ENCODE data around the gene LCN10. TPM values are rescaled to one million over a fixed set of nuclear protein-coding genes. Genes with fewer than 3 reads are reported as not detected.

LCN10 gene
- total RNA-seq, 1 donor from 2014 or later: not detected

DNA sequence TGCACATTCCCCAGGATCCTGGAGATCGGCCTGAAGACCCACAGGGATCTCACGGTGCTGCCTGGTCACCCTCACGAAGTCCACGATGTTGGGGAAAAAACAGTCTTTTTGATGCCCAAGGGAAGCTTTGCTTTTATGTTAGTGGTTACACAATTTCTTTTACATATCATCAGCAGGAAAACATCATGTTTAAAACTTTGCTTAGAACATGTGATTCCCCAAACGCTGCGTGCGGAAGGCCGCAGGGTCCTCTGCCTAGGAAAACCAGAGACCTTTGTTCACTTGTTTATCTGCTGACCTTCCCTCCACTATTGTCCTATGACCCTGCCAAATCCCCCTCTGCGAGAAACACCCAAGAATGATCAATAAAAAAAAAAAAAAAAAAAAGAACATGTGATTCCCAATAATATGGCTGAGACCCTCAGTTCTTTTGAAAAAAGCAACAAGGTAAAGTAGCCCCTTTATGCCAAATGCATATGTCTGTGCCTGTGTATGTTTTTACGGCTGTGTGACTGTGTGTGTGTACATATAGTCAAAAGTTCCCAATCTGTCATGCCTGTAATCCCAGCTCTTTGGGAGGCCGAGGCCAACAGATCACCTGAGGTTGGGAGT, 44.0 kb downstream of the LCN10 start:
- DNase-seq: no peak

DNA sequence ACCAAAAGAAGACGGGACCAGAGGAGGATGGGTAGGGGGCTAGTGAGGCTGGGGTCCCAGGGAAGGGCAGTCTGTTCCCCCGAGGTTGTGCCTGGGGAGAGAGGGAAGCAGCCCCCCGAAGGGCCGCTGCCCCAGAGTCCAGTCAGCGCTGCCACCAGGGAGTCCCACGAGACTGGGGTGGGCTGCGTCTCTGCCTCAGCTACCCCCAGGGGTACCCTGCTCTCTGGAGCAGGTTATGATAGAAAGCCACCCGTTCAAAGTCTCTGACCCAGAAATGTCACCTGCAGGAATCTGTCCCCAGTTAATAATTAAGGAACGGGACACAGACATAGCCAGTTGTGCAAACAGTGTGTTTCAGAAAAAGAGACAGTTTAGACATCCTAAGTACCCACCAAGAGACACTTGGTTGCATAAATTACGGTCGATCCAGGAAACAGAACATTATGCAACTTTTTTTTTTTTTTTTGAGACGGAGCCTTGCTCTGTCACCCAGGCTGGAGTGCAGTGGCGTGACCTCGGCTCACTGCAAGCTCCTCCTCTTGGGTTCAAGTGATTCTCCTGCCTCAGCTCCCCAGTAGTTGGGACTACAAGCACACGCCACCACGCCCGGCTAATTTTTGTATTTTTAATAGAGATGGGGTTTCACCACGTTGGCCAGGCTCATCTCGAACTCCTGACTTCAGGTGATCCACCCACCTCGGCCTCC, 44.8 kb downstream of the LCN10 start:
- DNase-seq: no peak

DNA sequence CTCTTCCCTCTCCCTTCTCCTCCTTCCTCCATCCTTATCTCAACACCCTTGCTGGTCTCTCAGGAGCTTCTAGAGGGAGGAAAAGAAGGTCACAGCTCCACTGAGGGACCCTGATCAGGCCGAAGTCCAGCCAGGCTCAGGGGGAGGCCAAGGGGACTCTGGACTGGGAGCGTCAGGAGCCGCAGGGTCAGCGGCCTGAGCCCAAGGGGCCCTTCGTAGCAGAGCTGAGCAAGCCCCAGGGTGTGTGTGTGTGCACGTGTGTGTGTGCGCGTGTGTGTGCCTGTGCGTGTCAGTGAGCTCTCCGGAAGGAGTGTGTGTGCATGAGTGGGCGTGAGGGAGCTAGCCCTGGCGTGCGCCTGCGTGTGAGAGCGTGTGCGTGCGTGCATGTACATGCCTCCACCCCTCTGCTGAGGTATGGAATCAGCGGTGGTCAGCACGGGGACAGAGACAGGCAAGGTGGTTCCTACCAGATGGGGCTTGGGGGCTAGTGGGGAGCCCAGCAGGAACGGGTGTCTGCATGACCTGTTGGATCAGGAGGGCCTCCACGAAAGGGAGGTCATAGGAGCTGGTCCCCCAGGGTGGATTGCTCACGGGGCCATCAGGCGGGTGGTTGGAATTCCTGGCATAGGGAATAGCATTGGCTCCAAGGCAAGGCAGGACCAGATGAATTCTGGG, 45.5 kb downstream of the LCN10 start:
- no peak for DNase-seq

DNA sequence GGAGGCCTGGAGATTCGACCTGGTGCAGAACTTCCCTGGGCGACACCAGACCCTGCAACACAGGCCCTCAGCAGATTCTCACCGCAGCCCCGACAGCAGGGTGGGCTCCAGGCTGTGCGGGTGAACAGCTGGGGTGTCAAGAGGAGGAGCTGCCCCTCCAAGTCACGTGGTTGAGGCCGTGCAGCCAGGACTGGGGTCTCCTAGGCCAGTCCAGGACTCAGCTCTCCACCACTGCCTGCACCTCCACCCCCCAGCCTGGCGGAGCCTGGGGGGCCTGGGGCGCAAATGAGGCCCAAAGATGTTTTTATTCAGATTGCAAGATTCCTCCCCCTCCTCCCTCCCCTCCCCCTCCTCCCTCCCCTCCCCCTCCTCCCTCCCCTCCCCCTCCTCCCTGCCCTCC, 46.2 kb downstream of the LCN10 start:
- DNase-seq: no peak

DNA sequence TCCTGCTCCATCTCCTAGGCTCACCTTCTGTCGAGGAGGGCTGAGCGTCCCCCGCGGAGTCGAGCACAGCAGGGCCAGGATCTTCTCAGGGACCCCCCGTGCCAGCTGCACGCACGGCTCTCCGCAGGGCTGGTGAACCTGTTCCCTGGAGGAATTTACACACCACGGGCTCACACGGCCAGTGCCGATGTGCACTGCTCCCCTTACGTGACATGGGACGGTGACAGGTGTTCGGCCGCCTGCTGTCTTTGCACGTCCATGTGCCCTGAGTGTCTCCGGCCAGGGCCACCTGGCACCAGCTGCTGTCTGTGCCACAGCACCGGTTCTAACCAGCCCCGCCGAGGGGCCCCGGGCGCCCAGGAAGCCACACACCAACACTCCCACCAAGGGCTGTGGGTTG, 46.8 kb downstream of the LCN10 start:
- DNase-seq: no peak

DNA sequence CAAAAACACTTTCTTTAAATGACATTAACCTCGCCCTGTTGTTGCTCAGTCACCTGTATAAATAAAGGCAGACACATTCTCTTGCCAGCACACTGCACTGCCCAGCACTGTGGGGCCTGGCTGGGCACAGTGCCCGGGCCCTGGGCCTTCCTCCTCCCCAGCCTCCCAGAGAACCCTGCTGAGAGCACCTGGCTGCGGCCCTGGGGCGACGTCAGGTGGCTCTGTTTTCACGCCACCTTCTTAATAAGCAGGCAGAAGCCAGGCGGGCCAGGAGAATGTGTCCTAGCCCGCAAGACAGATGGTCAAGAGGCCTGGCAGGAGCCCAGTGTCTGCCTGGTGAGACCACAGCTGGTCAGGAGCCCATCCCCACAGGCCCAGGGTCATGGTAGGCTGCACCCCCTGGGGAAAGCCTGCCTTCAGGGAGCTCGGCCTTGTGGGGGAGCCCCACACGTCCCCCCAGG, 47.3 kb downstream of the LCN10 start:
- no peak for DNase-seq

DNA sequence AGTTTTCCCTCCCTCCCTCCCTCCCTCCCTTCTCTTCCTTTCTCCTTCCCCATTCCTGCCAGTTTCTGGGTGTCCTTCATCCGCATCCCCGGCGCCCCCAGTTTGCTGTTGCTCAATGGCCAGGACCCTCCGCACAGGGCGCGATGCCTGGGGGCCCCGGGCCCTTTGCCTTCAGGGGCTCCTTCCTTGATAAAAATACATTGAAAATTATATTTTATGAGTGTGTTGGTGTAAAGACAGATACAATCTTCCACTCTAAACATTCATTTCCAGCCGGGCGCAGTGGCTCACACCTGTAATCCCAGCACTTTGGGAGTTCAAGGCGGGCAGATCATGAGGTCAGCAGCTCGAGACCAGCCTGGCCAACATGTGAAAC, 47.9 kb downstream of the LCN10 start:
- DNase-seq: no peak

DNA sequence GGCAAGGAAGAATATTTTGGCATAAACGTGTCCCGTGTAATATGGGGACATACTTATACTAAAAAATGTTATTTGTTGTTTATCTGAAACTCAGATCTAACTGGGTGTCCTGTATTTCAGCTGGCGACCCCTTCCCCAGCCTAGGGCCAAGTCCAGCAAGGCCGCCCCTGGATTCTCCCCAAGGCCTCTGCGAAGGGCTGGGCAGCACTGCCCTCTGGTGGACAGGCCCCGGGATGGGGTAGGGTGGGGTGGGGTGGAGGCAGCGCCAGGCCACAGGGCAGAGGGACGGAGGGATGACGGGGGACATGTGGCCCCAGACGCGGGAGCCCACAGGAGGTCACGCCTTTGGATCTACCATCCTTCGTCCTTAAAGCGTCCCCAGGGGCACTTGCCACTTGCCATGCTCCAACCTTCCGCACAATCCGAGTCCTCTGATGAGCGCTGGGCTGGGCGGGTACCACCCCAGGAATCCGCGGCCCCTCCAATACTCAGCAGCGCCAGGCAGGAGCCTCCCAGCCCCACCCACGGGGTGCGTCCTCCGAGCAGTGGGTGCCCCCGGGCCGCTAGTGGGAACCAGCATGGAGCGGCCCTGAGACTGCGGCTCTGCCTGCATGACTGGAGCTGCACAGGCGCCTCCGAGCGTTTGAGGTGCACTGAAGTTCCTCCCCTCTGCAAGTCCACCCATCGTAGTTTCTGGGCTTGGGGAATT, 48.4 kb downstream of the LCN10 start:
- DNase-seq: no peak

DNA sequence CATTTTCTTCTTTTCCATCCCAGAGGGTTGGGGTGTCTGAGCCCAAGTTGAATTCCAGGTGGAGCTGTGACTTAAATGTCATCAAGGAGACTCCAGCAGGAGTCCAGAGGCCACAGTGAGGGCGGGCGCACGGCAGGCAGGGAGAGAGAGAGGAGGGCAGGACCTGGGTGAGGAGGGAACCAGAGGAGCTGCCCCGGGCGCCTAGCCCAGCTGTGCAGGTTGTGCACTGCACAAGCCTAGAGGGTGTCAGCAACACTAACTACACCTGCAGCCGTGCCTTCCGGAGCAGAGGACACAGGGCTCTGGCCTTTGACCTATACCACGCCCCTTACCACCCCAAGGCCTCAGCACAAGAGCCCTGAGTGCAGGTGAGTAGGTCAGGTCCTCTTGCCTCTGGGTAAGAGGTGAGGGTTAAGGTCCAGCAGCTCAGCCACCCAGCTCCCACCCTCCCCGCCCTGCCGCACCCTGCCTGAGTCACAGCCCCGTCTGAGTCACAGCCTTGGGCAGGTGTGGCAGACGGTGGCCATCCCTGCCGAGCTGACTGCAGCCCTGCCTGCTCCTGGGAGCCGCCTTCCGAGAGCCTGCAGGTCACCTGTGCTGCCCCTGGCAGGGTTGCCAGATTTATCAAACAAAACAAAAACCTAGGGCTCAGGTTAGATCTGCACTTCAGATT, 49.1 kb downstream of the LCN10 start:
- DNase-seq: no peak

DNA sequence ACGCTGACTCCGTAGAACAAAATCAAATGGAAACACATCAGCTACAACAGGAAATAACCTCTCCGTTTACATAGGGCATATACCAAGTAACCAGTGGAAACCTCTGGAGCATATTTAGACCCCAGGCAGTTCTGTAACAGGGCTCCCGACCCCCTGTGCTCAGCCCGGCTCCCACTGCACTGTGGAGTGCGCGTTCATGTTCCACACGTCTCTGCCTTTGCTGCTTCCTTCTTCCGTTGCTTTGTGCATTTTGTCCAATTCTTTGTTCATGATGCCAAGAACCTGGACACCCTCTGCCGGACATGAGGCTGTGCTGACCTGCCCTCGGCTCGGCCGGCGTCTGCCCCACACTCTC, 49.6 kb downstream of the LCN10 start:
- DNase-seq: no peak

DNA sequence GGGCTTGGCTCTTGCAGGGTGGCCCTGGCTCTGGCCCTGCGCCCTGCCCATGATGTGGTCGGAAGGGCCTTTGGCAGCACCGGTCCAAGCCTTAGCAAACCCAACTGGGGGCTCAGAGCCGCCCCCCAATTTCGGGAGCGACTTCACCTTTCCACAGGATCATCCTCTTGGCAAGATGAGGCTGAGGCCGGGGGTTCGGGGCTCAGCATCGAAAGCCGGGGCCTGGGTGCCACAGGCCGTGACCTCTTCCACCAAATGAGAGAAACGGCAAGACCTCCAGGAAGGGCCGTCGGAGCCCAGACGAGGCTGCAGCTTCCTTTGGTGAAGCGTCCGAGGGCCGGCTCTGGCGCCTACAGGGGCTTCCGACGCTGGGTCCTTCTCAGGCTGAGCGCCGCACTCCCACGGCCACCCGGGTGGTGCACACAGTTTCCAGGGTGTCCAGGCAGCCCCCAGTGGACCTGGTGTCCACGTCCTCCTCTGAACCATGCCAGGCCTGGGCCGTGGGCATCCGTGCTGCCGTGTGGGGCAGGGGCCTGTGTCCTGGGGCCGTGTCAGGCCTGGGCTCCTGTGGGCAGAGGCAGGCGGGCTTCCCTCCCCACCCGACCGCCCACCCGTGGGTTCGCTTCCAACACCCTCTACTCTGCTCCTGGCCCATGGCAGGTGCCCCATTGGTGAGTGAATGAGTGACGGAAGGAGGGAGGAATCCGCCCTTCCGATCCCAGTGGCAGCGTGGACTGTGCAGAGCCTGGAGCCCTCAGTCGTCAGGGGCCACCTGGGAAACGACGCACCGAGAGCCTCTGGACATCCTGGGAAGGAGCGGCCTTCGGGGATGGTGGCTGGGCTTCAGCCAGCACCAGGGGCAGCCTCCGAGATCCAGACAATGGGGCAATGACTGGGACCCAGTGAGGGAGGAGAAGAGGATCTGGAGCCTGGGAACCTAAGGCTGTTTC, 50.3 kb downstream of the LCN10 start:
- no peak for DNase-seq

DNA sequence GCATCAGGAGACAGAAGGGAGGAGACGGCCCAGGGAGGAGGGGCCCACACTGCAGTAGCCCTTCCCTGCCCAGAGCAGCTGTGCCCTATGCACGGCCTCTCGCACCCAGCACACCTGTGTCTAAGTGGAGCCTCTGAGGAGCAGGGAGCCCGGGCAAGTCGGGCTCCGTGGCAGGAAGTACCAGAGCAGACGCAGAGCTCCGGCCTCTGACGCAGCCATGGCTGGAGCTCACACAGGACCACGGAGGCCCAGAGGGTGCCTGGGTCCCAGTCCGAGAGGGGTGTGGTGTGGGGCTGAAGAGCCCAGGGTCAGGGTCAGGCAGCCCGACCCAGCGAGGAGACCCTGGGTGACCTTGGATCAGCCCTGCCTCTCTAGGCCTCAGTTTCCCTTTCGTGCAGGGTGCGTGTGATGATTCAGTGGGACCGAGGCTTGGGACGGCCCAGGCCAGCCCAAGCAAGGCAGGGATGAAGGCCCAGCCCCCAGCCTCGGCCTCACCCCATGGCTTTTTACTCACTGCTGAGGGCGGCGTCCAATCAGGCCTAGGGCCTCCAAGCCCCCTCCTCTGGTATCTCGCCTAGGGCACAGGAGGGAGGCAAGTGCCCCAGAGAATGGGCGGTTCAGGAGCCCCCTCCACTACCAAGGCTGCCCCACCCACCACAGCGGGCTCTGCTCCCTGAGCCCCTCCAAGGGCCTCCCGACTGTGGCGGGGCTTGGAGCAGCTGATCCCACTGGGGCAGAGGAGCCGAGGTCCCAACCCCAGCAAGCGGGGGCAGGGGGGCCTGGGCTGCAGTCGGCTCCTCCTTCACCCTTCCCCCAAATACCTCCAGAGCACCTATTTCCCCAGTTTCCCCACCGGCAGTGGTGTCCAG, 51.2 kb downstream of the LCN10 start:
- DNase-seq: no peak

DNA sequence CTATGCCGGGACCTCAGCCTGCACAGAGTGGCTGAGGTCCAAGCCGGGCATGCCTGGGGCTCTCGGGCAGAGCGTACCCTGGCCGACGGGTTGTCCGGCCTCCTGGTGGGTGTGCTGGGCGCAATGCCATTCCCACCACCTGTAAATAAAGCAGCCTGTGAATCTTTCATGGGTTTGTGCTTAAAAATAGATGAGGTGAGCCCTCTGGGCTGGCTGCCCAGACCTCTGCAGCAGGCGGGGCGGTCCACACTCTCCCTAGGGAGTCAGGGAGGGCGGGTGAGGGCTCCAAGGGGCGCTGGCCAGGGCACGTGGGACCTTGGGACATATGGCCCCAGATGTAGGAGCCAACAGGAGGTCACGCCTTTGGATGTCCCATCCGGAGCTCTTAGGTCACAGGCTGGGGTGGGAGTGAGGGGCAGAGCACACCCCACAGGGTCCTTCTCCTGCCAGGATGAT, 51.9 kb downstream of the LCN10 start:
- no peak for DNase-seq

DNA sequence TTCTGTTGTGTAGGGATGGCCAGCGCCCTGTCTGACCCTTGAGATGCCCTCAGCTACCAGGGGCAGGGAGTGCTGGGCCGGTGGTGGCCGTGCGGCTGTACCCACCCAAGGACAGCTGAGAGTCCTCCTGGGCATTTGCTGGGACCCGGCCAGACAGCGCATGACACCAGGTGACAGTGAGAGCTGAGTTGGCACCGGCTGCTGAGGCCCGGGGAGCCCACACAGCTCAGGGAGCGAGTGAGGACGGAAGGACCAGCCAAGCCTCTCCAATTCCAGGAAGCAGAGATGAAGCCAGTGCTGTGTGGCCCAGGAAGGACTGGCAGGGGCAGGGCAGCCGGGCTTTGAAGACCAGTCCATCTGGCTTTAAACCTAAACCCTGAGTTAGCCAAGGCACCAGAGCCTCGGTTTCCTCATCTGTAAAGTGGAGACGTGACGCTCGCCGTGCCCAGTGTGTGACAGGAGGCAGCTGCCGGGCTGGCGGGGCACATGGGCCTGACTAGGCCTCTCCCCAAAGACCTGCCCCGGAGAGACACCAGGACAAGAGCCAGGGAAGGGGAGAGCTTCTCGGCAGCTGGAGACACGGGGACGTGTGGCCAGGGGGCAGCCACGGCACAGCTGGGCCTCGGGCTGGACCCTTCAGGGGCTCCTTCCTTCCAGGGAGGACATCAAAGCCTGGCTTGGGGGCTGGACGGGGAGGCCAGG, 52.5 kb downstream of the LCN10 start:
- DNase-seq: no peak

DNA sequence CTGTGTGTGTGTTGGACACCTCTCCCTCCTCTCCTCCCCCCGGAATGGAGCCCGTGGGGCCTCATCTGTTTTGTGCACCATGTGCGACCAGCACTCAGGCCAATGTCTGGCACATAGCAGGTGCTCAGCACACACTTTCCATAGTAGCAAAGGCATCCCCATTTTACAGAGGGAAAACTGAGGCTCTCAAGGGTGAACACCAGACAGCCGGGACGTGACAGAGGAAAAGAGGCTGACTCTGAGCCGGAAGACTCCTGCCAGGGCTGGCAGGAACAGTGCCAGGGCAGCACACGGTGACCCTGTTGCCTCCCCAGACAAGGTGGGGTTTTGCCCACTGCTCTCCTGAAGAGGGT, 53.7 kb downstream of the LCN10 start:
- DNase-seq: no peak

DNA sequence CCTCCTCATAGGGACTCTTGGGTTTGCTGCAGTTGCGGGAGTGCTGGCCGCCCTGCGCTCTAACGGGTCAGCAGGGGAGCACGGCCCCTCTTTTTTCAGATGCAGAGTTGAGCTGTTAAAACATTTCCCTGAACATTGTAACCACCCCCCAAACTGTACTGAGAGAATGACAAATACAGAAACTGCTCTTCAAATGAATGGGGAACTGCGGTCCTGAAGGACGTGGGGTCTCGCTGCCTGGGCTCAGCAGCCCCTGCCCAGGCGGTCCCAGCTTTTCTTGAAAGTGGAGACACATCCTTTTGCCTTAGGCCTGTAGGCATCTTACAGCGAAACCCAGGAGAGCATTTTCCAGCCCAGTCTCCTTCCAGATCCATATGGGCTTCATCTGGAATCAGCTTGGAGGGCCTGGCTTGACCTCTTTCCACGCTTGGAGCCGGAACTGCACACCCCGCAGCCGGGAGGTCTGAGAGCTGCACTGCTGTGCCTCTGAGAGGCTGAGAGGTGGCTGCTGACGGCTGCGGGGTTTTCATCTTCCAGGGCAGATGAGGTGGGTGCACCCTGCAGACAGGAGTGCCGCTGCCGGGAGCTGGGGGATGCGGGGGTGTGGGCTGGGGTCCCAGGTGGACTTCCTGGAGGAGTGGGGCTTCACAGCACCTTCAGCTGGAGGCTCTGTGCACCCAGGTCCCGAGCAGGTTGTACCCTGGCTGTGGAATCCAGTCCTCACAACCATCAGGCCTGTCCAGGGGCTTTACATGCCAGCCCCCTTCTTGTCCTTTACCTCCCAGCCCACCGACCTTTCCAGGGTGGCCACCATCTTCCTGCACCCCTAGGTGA, 54.2 kb downstream of the LCN10 start:
- DNase-seq: no peak
